Measurements from ENCODE around the gene HAL. TPM values are rescaled to one million over a fixed set of nuclear protein-coding genes. Genes with fewer than 3 reads are reported as not detected.

Gene HAL
- total RNA-seq, 2 experiments from 2014 or later, result 0.25 to 0.95 TPM

GRCh38 chr12:95975491-95975890 lies 20.7 kb downstream of the HAL start:
- no peaks in the 10 kb centered on the region for H3K36me3 ChIP-seq (ENCODE audit: insufficient read depth, low read length)
- Mint-ChIP-seq H3K36me3 (ENCODE audit: low read depth) (no peaks in the 10 kb centered on the region), H3K4me3 (no peak overlapping the region), H3K9me3 (no peaks in the 10 kb centered on the region), H3K27ac (no peak overlapping the region), H3K4me1 (ENCODE audit: low read depth) (no peaks in the 10 kb centered on the region), H3K27me3 (no peaks in the 10 kb centered on the region)
- POLR2A ChIA-PET, result no interaction called here
- H3K9me3 ChIP-seq (ENCODE audit: control insufficient read depth in 1 of 2, insufficient read depth in 1 of 2, low read length in 2 of 2), result no peaks in the 10 kb centered on the region
- no peaks in the 10 kb centered on the region for H3K4me1 ChIP-seq (ENCODE audit: insufficient read depth, low read length)
- no peak overlapping the region for H3K4me3 ChIP-seq (ENCODE audit: low read length)
- H3K27ac ChIP-seq (ENCODE audit: low read depth in 1 of 2, low read length in 2 of 2), result no peak overlapping the region
- ATAC-seq (ENCODE audit: poor library complexity) (no peak), DNase-seq (no peak)
- no peaks in the 10 kb centered on the region for H3K27me3 ChIP-seq (ENCODE audit: control insufficient read depth in 1 of 2, insufficient read depth in 2 of 2, low read length in 2 of 2)
- CTCF ChIA-PET, result no interaction called here
- TF ChIP-seq CTCF (IDR thresholded peaks at IDR 0.05), result no peak
- intact Hi-C loops (cut with DNase I, micrococcal nuclease), result no loop called here

- CTCF ChIA-PET, result no interaction called here
- H3K27me3 ChIP-seq (ENCODE audit: control insufficient read depth in 1 of 2, insufficient read depth in 2 of 2, low read length in 2 of 2), result no peaks in the 10 kb centered on the region
- H3K36me3 Mint-ChIP-seq (ENCODE audit: low read depth), result no peaks in the 10 kb centered on the region
- no peak overlapping the region for H3K4me3 Mint-ChIP-seq
- no peak overlapping the region for H3K4me3 ChIP-seq (ENCODE audit: low read length)
- no peak for ATAC-seq (ENCODE audit: poor library complexity)
- H3K27ac ChIP-seq (ENCODE audit: low read depth in 1 of 2, low read length in 2 of 2), result no peak overlapping the region
- intact Hi-C loops (cut with DNase I, micrococcal nuclease), result no loop called here
- no peaks in the 10 kb centered on the region for H3K27me3 Mint-ChIP-seq
- H3K36me3 ChIP-seq (ENCODE audit: insufficient read depth, low read length), result no peaks in the 10 kb centered on the region
- no peaks in the 10 kb centered on the region for H3K4me1 Mint-ChIP-seq (ENCODE audit: low read depth)
- H3K4me1 ChIP-seq (ENCODE audit: insufficient read depth, low read length), result no peaks in the 10 kb centered on the region
- no peak for DNase-seq
- no peaks in the 10 kb centered on the region for H3K9me3 ChIP-seq (ENCODE audit: control insufficient read depth in 1 of 2, insufficient read depth in 1 of 2, low read length in 2 of 2)
- POLR2A ChIA-PET, result no interaction called here
- no peaks in the 10 kb centered on the region for H3K9me3 Mint-ChIP-seq
- no peak for TF ChIP-seq CTCF (IDR thresholded peaks at IDR 0.05)
- H3K27ac Mint-ChIP-seq, result no peak overlapping the region
These were observed 21.8 kb downstream of the HAL start for GRCh38 chr12:95974358-95974757.

DNA sequence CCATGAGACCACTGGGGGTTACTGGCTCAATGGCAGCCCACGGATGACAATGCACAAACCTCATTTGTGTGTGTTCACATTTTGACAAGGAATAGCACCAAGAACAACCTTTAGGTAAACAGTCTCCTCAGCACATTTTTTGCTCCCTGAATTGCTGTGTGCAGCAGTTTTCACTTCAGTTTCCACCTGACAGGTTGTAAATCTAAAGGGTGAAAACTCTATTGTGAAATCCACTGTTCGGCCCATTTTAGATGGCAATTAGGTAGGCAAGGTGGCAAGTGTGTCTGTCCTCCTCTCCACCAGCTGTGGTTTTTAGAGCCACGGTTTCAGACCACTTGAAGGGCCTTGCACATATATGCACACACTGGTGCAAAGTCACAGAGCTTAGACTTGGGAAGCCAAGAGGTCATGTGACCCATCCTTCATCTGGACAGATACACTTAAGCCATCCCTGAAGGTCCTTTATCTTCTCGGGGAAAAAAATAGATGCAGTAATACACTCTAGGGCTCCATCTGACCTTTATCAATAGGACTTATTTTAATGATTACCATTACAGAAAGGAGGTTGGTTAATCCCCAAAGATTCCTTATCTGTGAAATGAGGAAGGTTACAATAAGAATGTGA lies 23.2 kb downstream of the HAL start:
- no peak for TF ChIP-seq CTCF (IDR thresholded peaks at IDR 0.05)
- intact Hi-C loops (cut with DNase I, micrococcal nuclease), result no loop called here

More for the DNA sequence above, 23.2 kb downstream of the HAL start:
- Histone ChIP-seq H3K36me3 (ENCODE audit: insufficient read depth, low read length) (no peaks in the 10 kb centered on the region), H3K4me3 (ENCODE audit: low read length) (no peak overlapping the region), H3K4me1 (ENCODE audit: insufficient read depth, low read length) (no peaks in the 10 kb centered on the region), H3K9me3 (ENCODE audit: control insufficient read depth in 1 of 2, insufficient read depth in 1 of 2, low read length in 2 of 2) (no peaks in the 10 kb centered on the region), H3K27ac (ENCODE audit: low read depth in 1 of 2, low read length in 2 of 2) (no peak overlapping the region), H3K27me3 (ENCODE audit: control insufficient read depth in 1 of 2, insufficient read depth in 2 of 2, low read length in 2 of 2) (no peaks in the 10 kb centered on the region)
- no peaks in the 10 kb centered on the region for H3K27me3 Mint-ChIP-seq
- ChIA-PET POLR2A (no interaction called here), CTCF (no interaction called here)
- no peak overlapping the region for H3K27ac Mint-ChIP-seq
- no peak overlapping the region for H3K4me3 Mint-ChIP-seq
- no peak for ATAC-seq (ENCODE audit: poor library complexity)
- no peaks in the 10 kb centered on the region for H3K4me1 Mint-ChIP-seq (ENCODE audit: low read depth)
- H3K36me3 Mint-ChIP-seq (ENCODE audit: low read depth), result peaks cover 5% of the 10 kb centered on the region
- no peak for DNase-seq
- H3K9me3 Mint-ChIP-seq, result no peaks in the 10 kb centered on the region

All from CD4-positive, alpha-beta T cell (primary cell).